GM21825 (cell line): ENCODE data around the gene SHTN1.

ENCODE experiments used
- ATAC-seq: cut with Tn5 transposase; IDR thresholded peaks from one replicate; pipeline ENCODE4 v1.9.1; 2021; ENCODE audit warnings: mild to moderate bottlenecking, moderate library complexity; ENCODE audit not compliant: unreplicated experiment

The SHTN1 gene

DNA sequence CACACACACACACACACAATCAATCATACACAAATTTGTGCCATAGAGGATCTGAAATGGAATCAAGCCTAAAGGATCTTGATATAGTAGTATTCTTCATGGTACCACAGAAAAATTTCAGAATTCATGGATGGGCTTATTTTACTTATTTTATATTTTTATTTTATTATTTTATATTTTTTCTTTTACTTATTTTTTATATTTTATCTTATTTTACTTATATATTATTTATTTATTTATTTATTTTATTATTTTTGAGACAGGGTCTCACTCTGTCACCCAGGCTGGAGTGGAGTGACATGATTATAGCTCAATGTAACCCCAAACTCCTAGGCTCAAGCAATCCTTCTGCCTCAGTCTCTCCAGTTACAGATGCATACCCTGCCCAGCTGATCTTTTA lies 16.7 kb downstream of the SHTN1 start:
- ATAC-seq: no peak

DNA sequence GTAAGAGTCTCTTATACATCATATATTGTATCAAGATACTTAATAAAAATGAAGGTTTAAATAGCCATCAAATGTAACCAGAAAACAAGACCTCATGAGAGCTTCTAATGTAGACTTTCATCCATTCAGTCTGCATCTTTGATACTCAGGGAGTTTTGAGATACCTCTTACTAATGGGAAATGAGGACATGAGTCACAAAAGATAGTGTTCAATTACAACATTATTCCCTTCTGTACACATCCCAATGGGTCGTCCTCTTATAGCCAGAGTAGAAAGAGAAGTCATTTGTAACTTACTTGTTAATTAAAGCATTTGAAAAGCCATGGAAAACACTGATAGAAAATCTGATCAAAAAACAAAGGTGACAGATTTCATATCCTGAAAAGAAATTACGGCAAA lies 19.4 kb downstream of the SHTN1 start:
- ATAC-seq: no peak

- no peak for ATAC-seq
Measured at GRCh38 chr10:116984202-116984990, 20.6 kb downstream of the SHTN1 start.

- ATAC-seq: no peak
Measured at GRCh38 chr10:116980041-116980440, 24.9 kb downstream of the SHTN1 start.

- ATAC-seq: no peak
Measured at GRCh38 chr10:116978901-116979300, 26.1 kb downstream of the SHTN1 start.

DNA sequence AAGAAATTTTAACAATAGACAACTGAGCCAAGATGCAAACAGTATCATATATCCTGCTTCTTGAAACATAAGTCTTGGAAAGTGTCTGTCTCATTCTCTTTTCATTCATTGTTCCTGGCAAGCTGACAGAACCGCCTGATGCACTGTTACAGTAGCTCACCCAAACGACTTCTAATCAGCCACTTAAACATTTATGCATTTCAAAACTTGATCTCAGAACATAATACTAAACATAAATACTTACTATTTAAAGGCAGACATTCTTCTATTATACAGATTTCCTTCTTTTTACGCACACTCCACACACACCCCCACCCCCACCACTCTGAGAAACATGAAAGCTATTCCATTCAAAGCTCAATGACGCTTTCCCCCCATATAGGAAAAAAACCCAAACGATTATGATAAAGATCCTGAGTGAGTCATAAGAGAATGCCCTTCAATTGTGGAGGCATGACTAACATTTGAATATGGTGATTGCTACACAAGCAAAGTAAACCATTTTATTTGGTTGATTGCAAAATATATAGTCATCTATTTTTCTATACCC lies 30.5 kb downstream of the SHTN1 start:
- ATAC-seq: no peak

DNA sequence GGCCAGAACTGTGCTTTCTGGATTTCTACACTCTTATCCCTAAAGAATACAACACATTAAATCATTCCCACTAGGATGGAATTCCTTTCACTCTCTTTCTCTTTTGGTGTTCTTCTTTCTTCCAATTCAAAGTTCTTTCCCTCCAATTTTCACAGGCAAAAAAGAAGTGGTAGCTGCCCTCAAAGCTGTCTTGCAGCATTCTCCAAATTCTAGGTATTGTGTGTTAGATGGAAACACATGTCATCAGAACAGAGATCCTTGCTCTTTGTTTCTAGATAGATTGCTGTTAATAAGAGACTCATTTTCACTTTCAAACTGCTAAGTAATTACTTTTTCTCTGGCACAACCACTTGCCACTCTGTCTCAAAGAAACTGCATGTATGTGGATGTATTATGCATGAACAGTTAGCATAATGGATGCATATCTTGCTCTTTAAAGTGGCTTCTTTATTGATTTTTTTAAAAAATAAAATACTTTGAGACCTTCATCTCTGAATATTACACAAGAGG lies 31.0 kb downstream of the SHTN1 start:
- no peak for ATAC-seq

GRCh38 chr10:116973371-116973905 lies 31.5 kb downstream of the SHTN1 start:
- ATAC-seq: no peak

DNA sequence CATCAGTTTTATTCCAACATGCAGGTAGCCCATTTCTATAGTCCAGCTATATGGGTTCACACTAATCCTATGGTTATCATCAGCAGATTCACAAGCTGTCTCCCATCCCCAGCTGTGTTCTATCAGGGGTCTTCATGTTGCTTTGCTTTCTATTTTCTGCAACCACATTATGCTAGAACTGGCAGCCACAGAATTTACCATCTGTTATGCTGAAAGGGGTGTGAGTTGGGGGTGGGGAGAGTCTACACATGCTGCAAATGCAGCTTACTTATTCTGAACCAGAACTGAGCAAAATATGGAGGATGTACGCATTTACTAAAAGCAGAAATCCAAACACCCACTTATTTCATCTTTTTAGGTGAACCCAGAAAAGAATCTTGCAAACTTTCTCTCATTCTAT lies 32.9 kb downstream of the SHTN1 start:
- no peak for ATAC-seq

DNA sequence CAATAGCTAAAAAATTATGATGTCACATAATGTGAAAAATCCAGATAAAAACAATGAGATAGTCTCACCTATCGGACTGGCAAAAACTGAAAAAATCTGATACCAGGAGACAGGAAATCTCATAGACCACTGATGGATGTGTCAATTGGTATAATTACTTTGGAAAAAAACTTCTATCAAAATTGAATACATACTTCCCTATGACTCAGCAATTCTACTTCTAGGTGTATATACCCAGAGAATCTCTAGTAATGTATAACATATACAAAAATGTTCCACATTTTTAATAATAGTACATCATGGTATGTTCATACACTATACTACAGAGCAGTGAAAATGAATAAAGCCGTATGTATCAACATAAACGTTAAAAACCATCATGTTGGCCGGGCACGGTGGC lies 34.9 kb downstream of the SHTN1 start:
- ATAC-seq: no peak

DNA sequence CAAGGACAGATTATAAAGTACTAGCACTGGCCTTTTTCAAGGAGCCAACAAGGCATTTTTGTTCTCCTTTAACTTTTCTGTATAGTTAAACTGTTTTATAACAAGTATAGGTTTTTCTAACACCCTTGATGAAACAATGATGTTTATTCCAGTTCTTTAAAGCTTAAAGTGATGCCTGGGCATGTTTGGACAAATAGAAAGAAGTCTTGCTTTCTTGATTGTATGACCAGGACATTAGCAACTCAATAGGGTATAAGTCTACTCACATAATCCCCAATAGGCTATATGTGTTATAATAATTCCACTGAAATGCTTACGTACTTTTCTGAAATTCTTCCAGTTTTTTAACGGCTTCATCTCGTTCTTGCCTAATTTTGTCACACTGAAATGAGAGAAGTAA lies 36.7 kb downstream of the SHTN1 start:
- ATAC-seq: no peak

DNA sequence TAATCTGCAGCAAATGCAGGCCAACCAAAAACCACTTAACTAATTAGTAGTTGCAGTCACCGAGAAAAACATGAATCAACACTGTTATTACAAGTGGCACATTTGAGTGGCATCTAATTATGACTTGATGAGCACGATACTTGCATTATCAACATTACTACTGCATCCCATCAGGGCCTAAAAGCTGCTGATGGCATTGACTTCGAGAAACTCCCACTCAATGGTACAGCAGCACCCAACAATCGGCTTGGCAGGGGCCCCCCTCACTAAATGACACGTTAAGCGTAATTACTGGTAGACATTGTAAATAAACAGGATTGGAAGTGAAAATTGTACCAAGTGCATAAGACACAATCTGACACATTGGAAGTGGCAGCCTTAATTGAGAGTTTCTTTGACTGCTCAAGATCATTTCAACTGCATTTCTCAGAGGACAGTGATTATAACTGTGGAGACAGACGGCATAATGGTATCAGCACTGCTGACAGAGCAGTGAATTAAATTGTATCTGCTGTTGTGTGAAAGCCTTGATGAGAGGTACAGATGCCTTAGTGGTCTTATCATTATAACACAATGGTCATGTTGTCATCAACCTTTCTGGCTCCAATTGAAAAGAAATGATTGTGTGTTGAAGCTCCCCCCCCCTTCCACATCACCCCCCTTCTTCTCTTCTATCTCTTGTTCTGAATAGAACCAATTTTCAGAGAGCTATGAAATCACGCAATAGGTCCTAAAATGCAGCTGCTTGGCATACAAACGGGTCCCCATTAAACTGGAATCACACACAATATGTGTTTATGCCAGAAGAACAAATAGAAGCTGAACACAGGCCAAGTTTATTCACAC lies 43.4 kb downstream of the SHTN1 start:
- ATAC-seq: no peak

DNA sequence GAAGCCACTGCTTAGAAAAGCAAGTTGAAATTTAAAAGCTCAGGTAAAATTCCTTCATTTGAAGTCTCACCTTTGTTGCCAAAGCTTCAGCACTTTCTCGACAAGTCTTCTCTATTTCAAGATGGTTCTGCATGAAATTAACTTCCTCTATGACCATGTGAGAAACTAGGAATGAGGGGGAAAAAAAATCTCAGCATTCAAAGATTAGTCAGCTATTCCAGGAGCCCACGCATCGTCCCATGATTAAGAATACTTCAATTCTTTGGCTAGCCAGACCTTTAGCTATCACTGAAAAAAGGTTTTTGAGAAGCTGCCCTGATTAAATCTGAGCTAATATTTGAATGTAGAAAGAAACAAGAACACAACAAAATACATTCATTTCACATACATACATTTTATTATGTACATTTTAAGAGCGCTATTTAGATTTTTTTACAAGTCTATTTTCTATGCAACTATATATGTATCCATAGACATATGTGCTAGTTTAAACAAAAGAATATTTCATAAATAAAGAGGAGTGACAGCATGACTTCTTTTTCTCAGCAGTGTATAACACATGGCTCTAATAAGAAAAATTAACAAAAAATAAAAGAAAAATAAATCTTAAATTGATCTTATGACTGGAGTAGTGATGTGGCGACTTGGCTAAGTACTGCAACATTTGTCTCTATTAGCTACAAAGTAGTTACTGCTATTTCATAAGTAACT lies 44.8 kb downstream of the SHTN1 start:
- no peak for ATAC-seq

DNA sequence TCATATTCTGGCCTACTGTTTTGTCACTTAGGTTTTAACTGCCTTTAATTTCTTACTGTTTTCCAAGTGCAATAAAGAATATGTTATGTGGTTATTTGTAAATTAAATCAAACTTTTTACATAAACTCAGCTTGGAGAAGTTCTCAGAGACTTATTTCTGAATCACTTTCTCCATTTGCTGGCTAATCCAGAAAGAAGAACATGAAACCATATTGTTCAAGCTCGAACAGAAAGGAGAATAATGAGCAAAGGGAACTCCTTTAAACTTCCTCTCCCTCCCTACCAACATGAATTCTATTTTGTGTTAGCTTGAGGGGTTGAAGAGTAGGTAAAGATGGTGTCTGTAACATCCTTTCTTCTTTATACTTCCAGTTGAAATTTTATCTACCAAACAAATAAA lies 52.3 kb downstream of the SHTN1 start:
- ATAC-seq: no peak

- no peak for ATAC-seq
Measured at GRCh38 chr10:116948530-116948870, 56.5 kb downstream of the SHTN1 start.

DNA sequence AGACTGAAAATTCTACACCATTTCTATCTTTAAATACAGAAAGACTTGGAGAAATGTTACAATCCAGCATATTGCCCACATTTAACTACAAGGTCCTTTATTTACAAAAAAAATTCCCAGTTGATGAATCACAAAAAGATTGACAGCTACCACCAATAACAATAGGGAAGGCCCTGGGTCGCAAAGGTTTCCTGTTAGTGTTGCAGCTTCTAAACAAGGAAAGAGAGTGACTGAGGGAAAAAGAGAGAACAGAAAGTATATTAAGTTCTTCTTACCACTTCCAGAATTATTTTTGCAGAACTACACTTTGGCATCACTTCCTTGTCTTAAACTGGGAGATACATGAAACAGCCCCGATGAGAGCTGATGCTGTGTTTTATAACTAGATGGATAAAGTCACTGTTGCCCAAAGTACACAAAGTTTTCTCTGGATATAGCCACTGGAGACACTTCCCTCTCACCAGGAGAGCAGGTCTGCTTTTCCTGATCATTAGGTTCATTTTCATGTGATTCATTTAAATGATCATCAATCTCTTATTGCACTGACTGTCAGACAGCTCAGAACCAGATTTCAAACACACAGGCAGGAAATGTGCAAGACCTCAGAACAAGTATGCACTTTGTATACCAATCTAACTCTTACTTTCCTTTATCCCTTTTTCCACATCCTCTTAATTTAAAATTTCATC lies 57.0 kb downstream of the SHTN1 start:
- no peak for ATAC-seq

GRCh38 chr10:116944911-116945310 lies 60.1 kb downstream of the SHTN1 start:
- ATAC-seq: no peak

DNA sequence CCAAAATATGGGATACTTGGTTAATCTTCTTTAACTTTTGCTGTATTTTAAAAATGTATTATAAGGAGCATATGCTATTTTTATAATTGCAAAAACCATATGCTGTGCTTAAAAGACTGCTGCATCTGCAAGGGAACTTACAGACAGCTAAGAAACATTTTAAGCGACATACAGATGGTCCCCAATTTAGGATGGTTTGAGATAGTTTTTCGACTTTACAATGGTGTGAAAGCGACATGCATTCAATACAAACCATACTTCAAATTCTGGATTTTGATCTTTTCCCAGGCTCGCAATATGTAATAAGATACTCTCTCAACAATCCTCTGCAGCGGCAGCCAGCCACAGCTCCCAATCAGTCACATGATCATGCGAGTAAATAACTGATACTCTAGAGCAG lies 73.2 kb downstream of the SHTN1 start:
- no peak for ATAC-seq

DNA sequence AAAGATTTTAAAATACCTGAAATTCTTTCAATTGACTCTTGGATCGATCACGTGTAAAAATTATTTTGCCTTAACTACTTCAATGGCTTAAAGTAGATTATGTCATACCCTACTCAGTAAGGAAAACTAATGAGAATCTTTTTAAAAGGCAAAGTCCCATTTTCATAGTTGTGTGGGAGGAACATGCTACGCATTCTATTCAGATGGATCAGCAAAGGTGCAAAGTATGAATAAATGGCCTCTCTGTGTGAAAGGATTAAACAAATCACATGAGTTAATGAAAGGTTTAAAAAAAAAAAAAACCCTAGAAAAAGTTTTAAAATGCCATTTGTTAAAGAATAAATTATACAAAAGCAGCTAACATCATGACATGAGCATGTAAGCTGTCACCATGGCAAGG lies 78.6 kb downstream of the SHTN1 start:
- no peak for ATAC-seq

DNA sequence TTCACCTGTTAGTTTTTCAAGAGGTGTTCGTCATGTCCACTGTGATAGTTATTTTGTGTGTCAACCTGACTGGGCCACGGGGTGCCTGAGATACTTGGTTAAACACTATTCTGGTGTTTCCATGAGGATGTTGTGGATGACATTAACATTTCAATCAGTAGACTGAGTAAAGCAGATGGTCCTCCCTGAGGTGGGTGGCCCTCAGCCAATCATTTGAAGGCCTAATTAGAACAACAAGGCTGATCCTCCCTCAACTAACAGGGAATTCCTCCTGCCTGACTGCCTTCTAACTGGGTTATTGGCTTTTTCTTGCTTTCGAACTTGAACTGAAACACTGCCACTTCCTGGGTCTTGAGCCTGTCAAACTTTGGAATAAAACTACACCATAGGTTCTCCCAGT lies 79.9 kb downstream of the SHTN1 start:
- ATAC-seq: no peak
